Measurements from ENCODE around the gene KDM4D.

DNA sequence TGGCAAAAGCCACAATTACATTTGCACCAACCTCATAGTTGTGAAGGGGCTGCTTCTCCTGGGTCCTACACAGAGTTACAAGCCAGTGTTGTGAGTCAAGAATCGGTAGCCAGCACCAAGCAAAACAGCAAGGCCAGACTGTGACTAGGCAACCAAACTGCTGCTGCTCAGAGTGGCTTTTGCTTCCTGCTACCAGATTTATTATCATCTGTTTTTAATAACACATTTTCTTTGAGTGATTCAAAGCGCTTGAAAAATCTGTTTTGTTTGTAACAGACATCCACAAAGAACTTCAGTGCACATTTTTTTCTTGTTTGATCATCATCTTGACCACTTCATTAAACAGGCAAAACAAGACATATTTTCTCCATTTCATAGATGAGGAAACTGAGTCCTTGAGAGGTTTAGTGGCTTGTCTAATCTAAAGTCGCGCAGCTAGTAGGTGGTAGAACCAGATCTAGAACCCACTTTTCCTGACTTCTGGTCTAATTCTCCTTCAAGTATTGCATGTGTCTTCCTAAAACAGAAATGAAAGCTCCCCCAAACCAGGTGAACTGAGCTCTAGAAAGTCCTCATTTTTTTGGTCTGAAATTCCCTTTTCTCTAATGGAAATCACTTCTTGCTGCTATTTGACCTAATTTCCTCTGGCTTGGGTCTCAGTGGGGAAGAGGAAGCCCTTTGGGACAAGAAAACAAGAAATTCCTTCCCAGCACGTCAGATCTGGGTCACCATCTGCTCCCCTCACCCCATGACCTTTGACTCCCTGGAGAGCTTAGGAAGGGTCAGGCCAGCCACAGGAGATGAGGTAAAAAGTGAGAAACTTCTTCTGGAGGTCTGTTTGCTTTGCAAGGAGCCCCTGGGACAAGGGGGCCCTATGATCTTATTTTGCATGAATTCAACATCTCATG lies 40.0 kb upstream of the KDM4D start:
- TF ChIP-seq NFRKB (IDR thresholded peaks at IDR 0.05) (no peak), FOXA1 (IDR thresholded peaks at IDR 0.05) (no peak), FOXM1 (IDR thresholded peaks at IDR 0.05; ENCODE audit: borderline replicate concordance) (no peak), SUZ12 (IDR thresholded peaks at IDR 0.05) (no peak)

Measured in HEK293T (cell line).